ENCODE data around the gene EIF5A2.
A peak's percentile ranks its signal among the peaks of the same experiment; 100 is the strongest.

Gene EIF5A2

GRCh38 chr3:170858599-170858998, 49.8 kb downstream of the EIF5A2 start:
- ChIA-PET CTCF (interaction anchor here (1.0 kb wide), 1 partner anchor 7 kb away, joined by 4 read pairs; no protein-coding TSS in a partner anchor), POLR2A (no interaction called here)
- WGBS (ENCODE audit: insufficient coverage) = 93% methylated on average over 2 of the region's 5 CpGs
- no peaks in the 10 kb centered on the region for H3K9me3 ChIP-seq (ENCODE audit: control extremely low read depth in 1 of 5, control insufficient read depth in 4 of 5, insufficient read depth in 2 of 5, low read depth in 1 of 5, low read length in 4 of 5)
- H3K36me3 ChIP-seq (ENCODE audit: control insufficient read depth in 4 of 4, insufficient read depth in 4 of 4, low read length in 3 of 4) = no peaks in the 10 kb centered on the region
- H3K27ac ChIP-seq (ENCODE audit: insufficient read depth in 1 of 2, low read depth in 1 of 2, low read length in 2 of 2, poor library complexity in 1 of 2, severe bottlenecking in 2 of 2) = no peak overlapping the region
- no peaks in the 10 kb centered on the region for H3K4me1 ChIP-seq (ENCODE audit: control extremely low read depth in 1 of 4, control insufficient read depth in 4 of 4, insufficient read depth in 4 of 4, low read length in 3 of 4)
- no peaks in the 10 kb centered on the region for H3K27me3 ChIP-seq (replicated peaks in 2 of 5; ENCODE audit: control insufficient read depth in 4 of 5, insufficient read depth in 5 of 5, low read length in 4 of 5)
- no peak for DNase-seq
- no peak overlapping the region for H3K4me3 ChIP-seq (ENCODE audit: control insufficient read depth in 1 of 7, extremely low read depth in 1 of 7, insufficient read depth in 4 of 7, low read depth in 2 of 7, low read length in 6 of 7)

GRCh38 chr3:170852324-170852723, 56.1 kb downstream of the EIF5A2 start:
- Histone ChIP-seq H3K36me3 (ENCODE audit: control insufficient read depth in 4 of 4, insufficient read depth in 4 of 4, low read length in 3 of 4) (no peaks in the 10 kb centered on the region), H3K9me3 (ENCODE audit: control extremely low read depth in 1 of 5, control insufficient read depth in 4 of 5, insufficient read depth in 2 of 5, low read depth in 1 of 5, low read length in 4 of 5) (no peaks in the 10 kb centered on the region), H3K4me1 (ENCODE audit: control extremely low read depth in 1 of 4, control insufficient read depth in 4 of 4, insufficient read depth in 4 of 4, low read length in 3 of 4) (no peaks in the 10 kb centered on the region), H3K4me3 (ENCODE audit: control insufficient read depth in 1 of 7, extremely low read depth in 1 of 7, insufficient read depth in 4 of 7, low read depth in 2 of 7, low read length in 6 of 7) (no peak overlapping the region), H3K27me3 (replicated peaks in 2 of 5; ENCODE audit: control insufficient read depth in 4 of 5, insufficient read depth in 5 of 5, low read length in 4 of 5) (peaks cover 0 to 2% (median 0%) of the 10 kb centered on the region in 5 experiments), H3K27ac (ENCODE audit: insufficient read depth in 1 of 2, low read depth in 1 of 2, low read length in 2 of 2, poor library complexity in 1 of 2, severe bottlenecking in 2 of 2) (no peak overlapping the region)
- ChIA-PET POLR2A (no interaction called here), CTCF (interaction anchor here (0.6 to 2.1 kb wide), 4 partner anchors 8 to 59 kb away, joined by 3 to 5 read pairs (median 4); no protein-coding TSS in a partner anchor)
- WGBS (ENCODE audit: insufficient coverage) = 100% methylated on average over 2 of the region's 4 CpGs
- no peak for DNase-seq

GRCh38 chr3:170848292-170848917, 60.0 kb downstream of the EIF5A2 start:
- POLR2A ChIA-PET = no interaction called here
- Histone ChIP-seq H3K4me1 (ENCODE audit: control extremely low read depth in 1 of 4, control insufficient read depth in 4 of 4, insufficient read depth in 4 of 4, low read length in 3 of 4) (no peaks in the 10 kb centered on the region), H3K36me3 (ENCODE audit: control insufficient read depth in 4 of 4, insufficient read depth in 4 of 4, low read length in 3 of 4) (no peaks in the 10 kb centered on the region), H3K4me3 (ENCODE audit: control insufficient read depth in 1 of 7, extremely low read depth in 1 of 7, insufficient read depth in 4 of 7, low read depth in 2 of 7, low read length in 6 of 7) (no peak overlapping the region), H3K27me3 (replicated peaks in 2 of 5; ENCODE audit: control insufficient read depth in 4 of 5, insufficient read depth in 5 of 5, low read length in 4 of 5) (peaks cover 0 to 2% (median 0%) of the 10 kb centered on the region in 5 experiments), H3K27ac (ENCODE audit: insufficient read depth in 1 of 2, low read depth in 1 of 2, low read length in 2 of 2, poor library complexity in 1 of 2, severe bottlenecking in 2 of 2) (no peak overlapping the region), H3K9me3 (ENCODE audit: control extremely low read depth in 1 of 5, control insufficient read depth in 4 of 5, insufficient read depth in 2 of 5, low read depth in 1 of 5, low read length in 4 of 5) (no peaks in the 10 kb centered on the region)
- 100% methylated on average over 1 of the region's 2 CpGs for WGBS (ENCODE audit: insufficient coverage)
- DNase-seq = peak in 1 of 3 donors; percentile 17
- CTCF ChIA-PET = interaction anchor here (0.8 to 1.9 kb wide), 11 partner anchors 8 to 598 kb away, joined by 3 to 8 read pairs (median 4); no protein-coding TSS in a partner anchor

- POLR2A ChIA-PET = no interaction called here
- CTCF ChIA-PET = interaction anchor here (1.3 kb wide), 1 partner anchor 8 kb away, joined by 3 read pairs; no protein-coding TSS in a partner anchor
- peaks cover 0 to 2% (median 0%) of the 10 kb centered on the region in 5 experiments for H3K27me3 ChIP-seq (replicated peaks in 2 of 5; ENCODE audit: control insufficient read depth in 4 of 5, insufficient read depth in 5 of 5, low read length in 4 of 5)
These were observed 64.1 kb downstream of the EIF5A2 start for GRCh38 chr3:170844377-170844776.

GRCh38 chr3:170840291-170840859, 68.1 kb downstream of the EIF5A2 start:
- no peak overlapping the region for H3K27ac ChIP-seq (ENCODE audit: insufficient read depth in 1 of 2, low read depth in 1 of 2, low read length in 2 of 2, poor library complexity in 1 of 2, severe bottlenecking in 2 of 2)
- no peaks in the 10 kb centered on the region for H3K4me1 ChIP-seq (ENCODE audit: control extremely low read depth in 1 of 4, control insufficient read depth in 4 of 4, insufficient read depth in 4 of 4, low read length in 3 of 4)
- POLR2A ChIA-PET = no interaction called here
- no peaks in the 10 kb centered on the region for H3K9me3 ChIP-seq (ENCODE audit: control extremely low read depth in 1 of 5, control insufficient read depth in 4 of 5, insufficient read depth in 2 of 5, low read depth in 1 of 5, low read length in 4 of 5)
- DNase-seq = no peak
- WGBS (ENCODE audit: insufficient coverage) = 92% methylated on average over 2 of the region's 2 CpGs
- H3K36me3 ChIP-seq (ENCODE audit: control insufficient read depth in 4 of 4, insufficient read depth in 4 of 4, low read length in 3 of 4) = no peaks in the 10 kb centered on the region
- CTCF ChIA-PET = interaction anchor here (1.8 to 2.2 kb wide), 2 partner anchors 9 to 14 kb away, joined by 7 to 8 read pairs; no protein-coding TSS in a partner anchor
- H3K27me3 ChIP-seq (replicated peaks in 2 of 5; ENCODE audit: control insufficient read depth in 4 of 5, insufficient read depth in 5 of 5, low read length in 4 of 5) = peaks cover 0 to 2% (median 0%) of the 10 kb centered on the region in 5 experiments
- no peak overlapping the region for H3K4me3 ChIP-seq (ENCODE audit: control insufficient read depth in 1 of 7, extremely low read depth in 1 of 7, insufficient read depth in 4 of 7, low read depth in 2 of 7, low read length in 6 of 7)

More at GRCh38 chr3:170844377-170844776, 64.1 kb downstream of the EIF5A2 start:
- Histone ChIP-seq H3K9me3 (ENCODE audit: control extremely low read depth in 1 of 5, control insufficient read depth in 4 of 5, insufficient read depth in 2 of 5, low read depth in 1 of 5, low read length in 4 of 5) (no peaks in the 10 kb centered on the region), H3K27ac (ENCODE audit: insufficient read depth in 1 of 2, low read depth in 1 of 2, low read length in 2 of 2, poor library complexity in 1 of 2, severe bottlenecking in 2 of 2) (no peak overlapping the region), H3K4me3 (ENCODE audit: control insufficient read depth in 1 of 7, extremely low read depth in 1 of 7, insufficient read depth in 4 of 7, low read depth in 2 of 7, low read length in 6 of 7) (no peak overlapping the region), H3K36me3 (ENCODE audit: control insufficient read depth in 4 of 4, insufficient read depth in 4 of 4, low read length in 3 of 4) (no peaks in the 10 kb centered on the region), H3K4me1 (ENCODE audit: control extremely low read depth in 1 of 4, control insufficient read depth in 4 of 4, insufficient read depth in 4 of 4, low read length in 3 of 4) (no peaks in the 10 kb centered on the region)
- DNase-seq = no peak

- CTCF ChIA-PET = interaction anchor here (1.3 to 2.2 kb wide), 4 partner anchors 10 to 427 kb away, joined by 3 to 8 read pairs (median 6); no protein-coding TSS in a partner anchor
- Histone ChIP-seq H3K27ac (ENCODE audit: insufficient read depth in 1 of 2, low read depth in 1 of 2, low read length in 2 of 2, poor library complexity in 1 of 2, severe bottlenecking in 2 of 2) (no peak overlapping the region), H3K27me3 (replicated peaks in 2 of 5; ENCODE audit: control insufficient read depth in 4 of 5, insufficient read depth in 5 of 5, low read length in 4 of 5) (peaks cover 0 to 2% (median 0%) of the 10 kb centered on the region in 5 experiments), H3K9me3 (ENCODE audit: control extremely low read depth in 1 of 5, control insufficient read depth in 4 of 5, insufficient read depth in 2 of 5, low read depth in 1 of 5, low read length in 4 of 5) (no peaks in the 10 kb centered on the region), H3K36me3 (ENCODE audit: control insufficient read depth in 4 of 4, insufficient read depth in 4 of 4, low read length in 3 of 4) (no peaks in the 10 kb centered on the region), H3K4me3 (ENCODE audit: control insufficient read depth in 1 of 7, extremely low read depth in 1 of 7, insufficient read depth in 4 of 7, low read depth in 2 of 7, low read length in 6 of 7) (no peak overlapping the region), H3K4me1 (ENCODE audit: control extremely low read depth in 1 of 4, control insufficient read depth in 4 of 4, insufficient read depth in 4 of 4, low read length in 3 of 4) (no peaks in the 10 kb centered on the region)
- DNase-seq = no peak
- WGBS (ENCODE audit: insufficient coverage) = 100% methylated on average over 3 of the region's 3 CpGs
- POLR2A ChIA-PET = no interaction called here
These were observed 68.8 kb downstream of the EIF5A2 start for GRCh38 chr3:170839518-170840100.

Data from common myeloid progenitor, CD34-positive (primary cell).